ENCODE results near the gene CD58.

CD58 gene

DNA sequence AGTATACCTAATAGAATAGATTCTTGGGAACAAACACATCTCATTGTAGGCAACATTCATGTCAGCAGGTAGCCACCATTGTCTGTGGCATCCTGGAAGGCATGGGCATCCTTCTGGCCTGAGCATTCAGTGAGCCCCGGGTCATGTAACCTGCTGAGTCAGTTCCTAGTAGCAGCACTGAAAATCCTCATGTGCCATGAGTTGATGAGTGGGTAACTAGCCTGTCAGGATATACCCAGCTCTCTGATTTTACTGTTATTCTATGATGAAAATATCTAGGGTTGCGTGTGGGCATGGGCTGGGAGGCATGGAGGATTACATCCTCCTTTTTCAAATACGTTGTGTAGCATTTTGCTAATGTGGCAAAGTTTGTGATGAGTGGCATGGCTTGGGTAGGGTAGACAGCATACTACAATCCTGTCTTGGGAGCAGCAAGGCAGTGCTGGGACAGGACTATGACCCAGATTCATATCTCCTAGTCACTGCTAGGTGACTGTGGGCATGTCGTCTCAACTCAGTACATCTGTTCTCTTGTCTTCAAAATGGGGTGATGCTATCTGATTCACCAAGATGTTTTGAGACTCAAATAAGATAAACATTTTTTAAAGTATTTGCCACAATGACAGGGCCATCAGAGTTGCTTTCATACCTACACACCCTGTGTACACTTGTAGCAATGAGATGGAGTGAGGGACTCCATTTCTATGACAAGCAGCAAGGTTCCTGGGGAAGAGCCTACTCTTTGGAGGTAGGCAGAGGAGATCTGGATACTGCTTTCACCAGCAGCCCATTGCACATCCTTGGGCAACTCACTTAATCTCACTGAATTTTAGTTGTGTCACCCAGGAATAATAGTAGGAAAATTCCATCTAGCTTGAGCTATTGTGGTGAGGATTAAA, 62.5 kb downstream of the CD58 start:
- DNase-seq = no peak

DNA sequence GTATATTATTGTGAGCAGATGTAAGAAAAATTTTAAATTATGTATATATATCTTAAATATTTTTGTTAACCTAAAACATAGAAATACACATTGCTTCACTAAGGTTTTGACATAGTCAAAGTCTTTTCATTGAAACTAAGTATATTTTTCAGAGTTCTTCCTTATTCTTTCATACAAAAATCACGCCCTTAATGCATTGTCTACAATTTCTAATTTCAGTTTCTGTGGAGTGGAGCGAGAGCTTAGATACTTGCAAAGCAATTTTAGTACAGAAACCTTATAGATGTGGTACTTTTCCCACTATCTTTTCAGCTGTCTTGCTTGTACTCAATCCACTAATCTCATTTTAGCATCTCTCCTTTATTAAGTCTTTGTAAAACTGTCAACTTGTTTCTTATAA, 63.2 kb downstream of the CD58 start:
- DNase-seq = no peak

DNA sequence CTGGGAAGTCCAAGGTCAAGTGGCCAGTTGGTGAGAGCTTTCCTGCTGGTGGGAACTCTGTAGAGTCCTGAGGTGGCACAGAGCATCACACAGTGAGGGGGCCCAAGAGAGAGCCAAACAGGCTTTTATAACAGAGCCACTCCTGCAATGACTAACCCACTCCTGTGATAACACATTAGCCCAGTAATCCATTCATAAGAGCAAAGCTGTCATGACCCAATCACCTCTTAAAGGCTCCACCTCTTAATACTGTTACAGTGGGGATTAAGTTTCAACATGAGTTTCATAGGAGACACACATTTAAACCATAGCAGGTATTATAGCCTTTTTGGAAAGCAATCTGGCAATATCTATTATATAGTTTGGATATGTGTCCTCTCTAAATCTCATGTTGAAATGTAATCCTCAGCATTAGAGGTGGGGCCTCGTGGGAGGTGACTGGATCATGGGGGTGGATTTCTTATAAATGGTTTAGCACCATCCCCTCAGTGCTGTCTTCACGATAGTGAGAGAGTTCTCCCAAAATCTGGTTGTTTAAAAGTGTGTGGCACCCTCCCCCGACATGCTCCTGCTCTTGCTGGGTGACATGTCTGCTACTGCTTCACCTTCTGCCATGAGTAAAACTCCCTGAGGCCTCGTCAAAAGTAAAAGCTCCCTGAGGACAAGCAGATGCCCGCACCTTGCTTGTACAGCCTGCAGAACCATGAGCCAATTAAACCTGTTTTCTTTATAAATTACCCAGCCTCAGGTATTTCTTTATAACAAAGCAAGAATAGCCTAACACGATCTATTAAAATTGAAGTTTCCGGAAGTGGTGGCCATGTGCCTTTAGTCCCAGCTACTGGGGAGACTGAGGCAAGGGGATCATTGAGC, 64.5 kb downstream of the CD58 start:
- no peak for DNase-seq

DNA sequence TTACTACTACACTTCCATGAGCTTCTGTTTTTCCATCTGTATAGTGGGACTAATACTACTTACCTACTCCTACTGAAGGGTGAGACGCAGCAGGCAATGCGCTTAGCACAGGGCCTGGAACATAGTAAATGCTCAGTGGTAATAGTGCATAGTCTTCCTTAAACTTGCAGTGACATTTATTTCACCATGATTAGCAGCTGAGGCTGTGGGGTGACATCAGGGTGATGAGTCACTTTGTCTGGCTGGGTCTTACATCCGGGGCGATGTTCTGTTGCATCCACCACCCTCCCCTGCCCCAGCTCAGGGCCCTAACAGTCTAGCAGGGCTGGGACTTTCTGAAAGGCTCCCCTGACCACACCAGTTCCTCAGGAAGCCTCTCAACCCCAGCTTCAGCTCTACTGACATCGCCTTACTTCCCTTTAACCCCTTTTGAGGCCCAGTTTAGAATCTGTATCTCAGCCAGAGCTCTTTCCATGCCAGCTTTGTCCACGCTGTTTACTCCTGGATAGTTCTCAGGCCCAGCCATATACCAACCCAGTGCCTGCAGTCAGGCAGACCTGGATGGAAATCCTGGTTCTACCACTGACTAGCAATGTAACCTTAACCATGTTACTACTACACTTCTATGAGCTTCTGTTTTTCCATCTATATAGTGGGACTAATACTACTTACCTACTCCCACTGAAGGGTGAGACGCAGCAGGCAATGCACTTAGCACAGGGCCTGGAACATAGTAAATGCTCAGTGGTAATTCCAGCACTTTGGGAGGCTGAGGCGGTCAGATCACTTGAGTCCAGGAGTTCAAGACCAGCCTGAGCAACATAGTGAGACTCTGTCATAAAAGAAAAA, 66.3 kb downstream of the CD58 start:
- DNase-seq = no peak

DNA sequence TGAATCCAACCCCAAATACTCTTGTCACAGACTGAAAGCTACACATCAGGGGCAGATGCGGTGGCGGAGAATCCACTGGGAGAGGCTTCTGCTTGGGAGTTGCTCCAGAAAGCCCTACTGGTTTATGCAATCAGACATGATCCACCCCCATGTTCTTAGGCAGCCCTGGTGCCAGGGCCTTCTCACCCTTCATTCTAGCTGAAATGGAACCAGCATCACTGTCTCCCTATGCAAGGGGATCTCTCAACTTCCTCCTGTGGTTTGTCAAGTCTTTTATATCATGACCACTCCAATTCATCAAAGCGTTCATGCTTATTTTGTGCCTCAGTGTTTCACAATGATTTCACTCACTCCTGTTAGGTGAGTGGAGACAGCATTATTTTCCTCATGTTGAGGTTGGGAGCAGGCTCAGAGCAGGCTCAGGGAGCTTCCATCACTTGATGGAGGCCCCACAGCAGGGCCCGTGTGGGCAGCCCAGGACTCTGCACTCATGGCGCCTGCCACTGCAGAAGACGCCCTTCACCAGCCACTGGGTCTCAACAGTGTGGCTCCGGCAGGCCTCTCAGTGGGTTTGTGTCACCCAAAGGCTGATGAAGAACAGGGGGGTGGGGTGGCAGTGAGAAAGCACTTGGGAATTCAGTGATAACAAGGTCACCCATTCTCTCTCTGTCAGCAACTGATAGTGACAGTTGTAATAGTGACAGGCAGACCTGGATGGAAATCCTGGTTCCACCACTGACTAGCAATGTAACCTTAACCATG, 67.1 kb downstream of the CD58 start:
- DNase-seq = no peak

DNA sequence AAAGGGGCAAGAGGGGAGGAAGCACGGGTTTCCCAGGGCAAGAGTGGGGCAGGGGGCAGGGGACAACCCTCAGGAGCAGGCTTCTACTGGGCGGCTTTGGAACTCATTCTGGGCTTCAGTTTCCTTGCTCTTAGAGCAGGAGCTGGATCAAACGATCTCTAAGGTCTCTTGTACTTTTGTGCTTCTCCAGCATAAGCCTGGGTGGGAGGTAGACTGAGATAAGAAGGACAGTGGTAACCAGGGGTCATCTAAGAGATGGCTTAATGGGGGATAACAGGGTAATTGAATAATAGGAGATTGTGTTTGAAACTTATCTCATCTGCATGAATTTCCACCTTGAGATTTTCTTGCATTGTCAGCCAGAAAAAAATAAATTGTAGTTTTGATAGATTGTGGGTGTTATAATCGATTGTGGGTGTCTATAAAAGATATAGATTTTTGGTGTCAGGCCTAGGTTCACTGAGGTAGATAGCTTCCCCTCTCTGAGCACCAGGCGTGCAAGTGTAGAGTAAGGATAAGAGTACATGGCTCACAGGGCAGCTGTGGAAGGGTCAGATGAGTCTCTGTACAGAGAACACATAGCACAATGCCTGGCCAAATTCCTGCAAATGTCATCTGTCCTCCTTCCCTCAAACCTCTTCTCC, 68.0 kb downstream of the CD58 start:
- DNase-seq = no peak

DNA sequence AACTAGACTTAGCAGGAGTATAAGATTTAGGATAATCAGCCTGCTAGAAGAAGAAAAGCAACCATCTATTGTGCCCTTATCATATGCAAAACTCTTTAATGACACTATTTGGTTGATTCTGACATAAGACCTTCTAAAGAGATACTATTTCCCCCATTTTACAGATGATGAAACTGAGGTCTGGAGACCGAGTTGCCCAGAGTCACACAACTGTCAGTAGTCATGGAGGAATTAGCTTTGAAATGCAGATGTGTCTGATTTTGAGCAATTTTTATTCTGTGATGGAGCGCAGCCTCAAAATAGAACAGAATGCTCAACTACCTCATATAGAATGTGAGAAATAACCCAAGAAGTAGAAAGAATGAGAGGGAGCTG, 69.0 kb downstream of the CD58 start:
- DNase-seq = no peak

DNA sequence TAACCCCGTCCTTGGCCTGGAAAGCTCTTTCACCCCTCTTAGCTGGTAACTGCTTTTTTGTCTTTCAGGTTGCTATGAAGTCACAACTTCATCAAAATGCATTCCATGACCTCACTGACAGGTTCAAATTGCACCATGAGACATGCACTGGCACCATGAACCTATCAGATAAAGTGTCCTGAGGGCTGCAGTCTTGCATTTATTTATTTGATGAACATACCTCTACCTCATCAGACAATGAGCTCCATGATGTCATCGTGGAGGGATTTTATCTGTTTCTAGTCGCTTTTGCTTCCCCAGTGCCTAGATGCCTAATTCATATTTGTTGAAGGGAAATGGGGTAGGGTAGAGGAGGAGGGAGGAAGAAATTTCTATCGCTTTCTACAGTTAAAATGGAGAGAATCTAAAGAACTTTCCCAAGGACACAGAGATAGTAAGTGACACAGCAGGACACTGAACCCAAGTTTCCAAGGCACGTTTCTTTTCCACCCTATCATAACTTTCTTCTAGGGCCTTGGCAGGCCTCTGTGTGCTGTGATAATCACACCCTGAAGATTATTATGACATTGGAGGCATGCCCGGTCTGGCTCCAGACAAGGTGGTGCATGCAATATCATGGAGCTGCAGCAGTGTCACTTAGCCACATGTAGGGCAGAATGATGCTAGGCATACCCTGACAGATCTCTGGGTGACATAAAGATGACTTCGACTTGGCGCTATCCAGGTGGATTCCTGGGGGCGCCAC, 69.5 kb downstream of the CD58 start:
- no peak for DNase-seq

DNA sequence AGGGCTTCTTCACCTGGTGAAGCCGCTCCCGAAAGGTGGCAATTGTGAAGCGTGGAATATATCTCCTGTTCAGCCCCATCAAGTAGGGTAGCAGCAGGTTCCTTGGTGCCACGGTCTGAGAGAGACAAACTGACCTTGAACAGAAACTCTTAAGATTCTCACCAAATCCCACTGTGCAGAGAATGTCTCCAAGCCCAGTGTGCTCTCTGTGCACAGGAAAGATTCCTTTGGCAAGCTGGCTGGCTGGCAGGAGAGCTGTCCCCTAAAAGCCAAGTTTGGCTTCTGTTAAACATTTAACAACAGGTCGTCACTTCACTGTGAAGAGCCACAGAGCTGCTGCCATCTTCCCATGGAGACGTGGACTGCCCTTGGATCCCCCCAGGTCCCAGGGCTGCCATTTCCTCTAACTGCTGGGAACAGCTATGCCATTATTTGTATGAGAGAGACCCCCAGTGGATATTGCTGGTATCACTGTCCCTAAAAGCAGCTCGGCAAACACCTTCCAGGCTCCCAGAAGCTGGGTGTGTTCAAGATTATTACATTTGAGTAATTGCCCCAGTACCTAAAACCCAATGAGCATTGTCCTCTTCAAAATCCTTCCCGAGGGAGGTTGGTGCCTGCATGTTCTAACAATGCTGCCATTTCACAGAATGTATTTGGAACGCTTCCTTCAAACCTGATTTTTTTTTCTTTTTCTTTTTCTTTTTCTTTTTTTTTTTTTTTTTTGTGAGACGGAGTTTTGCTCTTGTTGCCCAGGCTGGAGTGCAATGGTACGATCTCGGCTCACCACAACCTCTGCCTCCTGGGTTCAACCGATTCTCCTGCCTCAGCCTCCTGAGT, 71.8 kb downstream of the CD58 start:
- peak; percentile 58 for DNase-seq

DNA sequence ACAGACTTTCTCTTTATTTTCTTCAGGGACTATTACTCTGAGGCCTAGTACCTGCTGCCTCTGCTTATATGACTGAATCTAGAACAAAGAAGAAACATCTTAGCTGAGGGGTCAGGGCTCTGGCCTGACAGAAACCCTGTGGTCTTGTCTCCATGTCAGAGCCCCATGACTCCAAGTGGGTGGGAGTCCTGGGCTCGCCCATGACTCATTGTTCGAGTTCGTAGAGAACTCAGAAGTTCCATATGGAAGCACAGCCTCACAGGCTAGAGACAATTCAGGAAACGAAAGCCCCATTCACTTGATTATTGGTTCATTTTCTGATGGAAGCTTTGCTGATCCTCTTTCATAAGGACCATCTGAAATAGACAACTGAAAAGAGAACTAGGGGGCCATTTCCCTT, 73.2 kb downstream of the CD58 start:
- DNase-seq = no peak

DNA sequence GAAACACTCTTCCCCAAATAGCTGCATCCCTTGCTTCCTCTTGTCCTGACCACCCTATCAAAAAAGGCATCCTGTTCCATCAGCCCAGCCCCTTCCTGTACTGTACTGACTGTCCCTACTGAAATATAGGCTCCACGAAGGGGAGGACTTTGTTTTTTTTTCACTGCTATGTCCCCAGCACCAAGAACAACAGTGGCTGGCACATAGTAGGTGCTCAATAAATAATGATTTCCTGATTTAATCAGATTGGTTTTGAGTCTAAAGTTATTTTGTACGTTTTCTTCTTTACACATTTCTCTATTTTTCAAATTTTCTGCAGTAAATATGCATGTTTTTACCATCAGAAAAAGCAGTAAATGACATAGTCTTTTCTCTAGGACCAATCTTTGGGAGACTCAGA, 73.9 kb downstream of the CD58 start:
- DNase-seq = no peak

DNA sequence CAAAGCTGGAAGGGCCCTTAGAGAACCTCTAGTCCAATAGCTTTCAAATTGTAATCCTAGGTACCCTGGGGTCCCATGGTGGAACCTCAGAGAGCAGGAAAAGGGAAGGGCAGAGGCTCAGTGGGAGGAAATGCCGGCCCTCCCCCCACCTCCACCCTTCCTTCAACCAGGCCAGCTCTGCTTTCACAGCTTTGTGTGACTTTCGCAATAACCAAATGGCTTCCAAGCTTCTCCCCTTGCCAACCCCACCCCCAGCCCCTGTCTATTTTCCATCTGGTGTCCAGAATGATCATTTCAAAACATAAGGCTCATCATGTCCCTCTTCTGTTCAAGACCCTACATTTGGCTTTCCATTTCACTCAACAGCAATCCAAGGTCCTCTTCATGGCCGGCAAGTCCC, 74.4 kb downstream of the CD58 start:
- no peak for DNase-seq

DNA sequence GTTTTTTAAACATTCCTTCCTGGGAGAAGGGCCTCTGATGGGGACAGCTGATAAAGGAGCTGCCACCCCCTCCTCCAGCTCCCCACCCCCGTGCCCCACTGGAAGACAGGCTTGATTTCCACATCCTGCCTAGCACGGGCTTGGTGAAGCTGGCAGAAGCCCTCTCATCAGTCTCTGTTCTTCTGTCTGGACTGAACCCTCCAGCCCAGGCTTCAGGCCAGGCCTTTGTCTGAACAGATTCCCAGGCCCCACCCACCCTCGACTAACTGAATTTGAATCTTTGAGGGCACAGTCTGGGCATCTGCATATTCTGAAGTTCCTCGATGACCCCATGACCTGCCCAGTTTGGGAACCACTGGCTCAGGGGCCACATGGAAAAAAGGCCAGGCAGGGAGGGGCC, 75.3 kb downstream of the CD58 start:
- no peak for DNase-seq

DNA sequence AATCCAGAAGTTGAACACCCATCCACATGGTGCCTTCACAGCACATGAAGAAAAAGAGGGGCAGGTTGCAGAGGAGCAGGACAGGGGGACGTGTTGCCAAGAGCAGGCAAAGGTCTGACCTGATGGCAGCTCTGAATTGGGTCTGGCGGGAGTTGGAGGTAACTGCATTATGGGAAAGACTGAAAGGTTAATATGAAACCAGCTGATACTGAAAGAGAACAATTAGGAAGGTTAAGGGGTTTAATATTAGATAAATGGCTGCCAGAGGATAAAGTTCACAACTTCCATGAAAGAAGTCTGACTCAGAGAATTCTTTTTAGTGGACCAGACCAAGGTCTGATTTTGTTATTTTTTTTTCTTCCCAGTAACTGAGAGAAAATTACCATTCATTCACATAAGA, 76.1 kb downstream of the CD58 start:
- no peak for DNase-seq

DNA sequence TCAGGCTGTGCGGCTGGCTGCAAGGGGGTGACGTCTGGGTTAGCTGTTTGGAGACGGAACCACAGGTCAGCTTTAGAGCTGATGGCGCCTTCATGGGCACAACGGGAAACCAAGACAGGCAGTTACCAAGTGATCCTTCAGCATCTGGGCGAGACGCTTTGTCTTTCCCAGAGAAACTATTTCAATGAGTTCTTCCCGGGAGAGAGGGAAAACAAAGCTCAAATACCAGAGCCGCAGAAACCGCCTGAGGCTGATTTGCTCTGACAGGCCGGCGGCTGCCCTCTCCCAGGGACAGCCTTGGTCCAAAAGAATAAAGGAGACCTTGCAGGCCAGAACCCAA, 76.5 kb downstream of the CD58 start:
- no peak for DNase-seq

DNA sequence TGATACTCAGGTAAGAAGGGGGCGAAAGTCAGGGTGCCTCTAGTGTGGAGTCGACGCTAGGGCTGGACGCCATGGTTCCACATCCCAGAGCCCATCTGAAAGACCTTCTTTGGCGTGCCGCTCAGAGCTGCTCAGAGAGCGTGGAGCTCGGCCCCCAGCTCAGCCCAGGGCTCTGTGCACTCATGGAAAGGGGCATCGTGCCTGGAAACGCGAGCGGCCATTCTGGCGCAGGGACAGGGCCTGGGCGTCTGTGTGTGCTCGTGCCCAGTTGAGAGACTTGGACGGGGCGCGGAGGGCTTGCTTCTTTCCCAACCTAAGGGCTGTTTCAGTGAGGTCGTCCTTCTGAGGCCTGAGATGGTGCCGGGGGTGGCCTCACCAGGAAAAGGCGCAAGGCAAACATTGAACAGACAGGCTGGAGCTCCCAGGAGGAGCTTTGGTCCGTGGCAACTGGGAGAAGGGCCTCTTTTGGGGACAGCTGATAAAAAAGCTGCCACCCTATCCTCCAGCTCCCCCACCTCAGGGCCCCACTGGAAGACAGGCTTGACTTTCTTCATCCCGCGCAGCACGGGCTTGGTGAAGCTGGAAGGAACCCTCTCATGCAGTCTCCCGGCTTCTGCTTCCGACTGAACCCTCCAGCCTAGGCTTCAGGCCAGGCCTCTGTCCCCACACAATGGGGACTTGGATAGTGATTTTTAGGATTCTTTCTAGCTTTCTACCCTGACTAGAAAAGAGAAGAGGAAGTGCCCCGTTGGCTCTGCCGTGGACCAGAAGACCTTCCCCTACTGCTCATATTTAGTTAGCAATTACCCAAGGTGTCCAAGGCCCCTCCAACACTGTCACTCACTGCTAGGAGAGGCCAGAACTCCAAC, 77.1 kb downstream of the CD58 start:
- DNase-seq = no peak

DNA sequence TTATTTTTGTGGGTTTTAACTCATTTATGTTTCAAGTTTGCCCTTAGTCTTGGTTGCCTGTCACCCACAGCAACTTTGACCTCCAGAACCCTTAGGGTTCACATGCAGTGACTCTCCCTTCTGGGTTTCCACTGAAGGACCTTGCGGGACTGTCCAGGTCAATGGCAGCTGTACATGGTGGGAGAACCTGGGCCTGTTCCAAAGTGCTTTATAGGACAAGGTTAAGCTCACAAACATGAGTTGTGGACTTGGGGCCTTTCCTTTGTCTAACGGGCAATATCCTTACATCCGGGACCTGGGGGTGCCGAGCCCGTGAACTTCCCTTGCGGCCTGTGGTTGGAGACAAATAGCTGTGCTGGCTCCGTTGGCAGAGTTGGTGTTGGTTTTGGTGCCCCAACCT, 77.8 kb downstream of the CD58 start:
- no peak for DNase-seq

DNA sequence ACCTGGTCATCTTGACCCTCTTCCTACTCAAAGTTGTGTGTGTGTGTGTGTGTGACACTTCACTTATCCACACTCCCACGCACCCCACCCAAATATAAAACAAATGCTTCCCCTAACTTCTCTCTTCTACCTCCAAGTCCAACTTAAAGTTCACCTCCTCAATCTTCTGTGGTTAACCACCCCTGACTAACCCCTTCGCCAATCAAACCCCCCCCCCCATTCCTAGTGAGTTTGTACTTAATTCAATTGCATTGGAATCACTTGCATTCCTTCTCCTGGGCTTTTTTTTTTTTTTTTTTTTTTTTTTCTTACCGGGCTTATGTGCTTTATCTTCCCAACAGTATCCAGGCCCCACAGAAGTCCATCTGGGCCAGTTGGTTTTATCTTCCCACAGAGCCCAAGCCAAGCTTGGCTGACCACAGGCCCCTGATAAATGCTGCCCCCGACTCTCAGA, 78.4 kb downstream of the CD58 start:
- no peak for DNase-seq

DNA sequence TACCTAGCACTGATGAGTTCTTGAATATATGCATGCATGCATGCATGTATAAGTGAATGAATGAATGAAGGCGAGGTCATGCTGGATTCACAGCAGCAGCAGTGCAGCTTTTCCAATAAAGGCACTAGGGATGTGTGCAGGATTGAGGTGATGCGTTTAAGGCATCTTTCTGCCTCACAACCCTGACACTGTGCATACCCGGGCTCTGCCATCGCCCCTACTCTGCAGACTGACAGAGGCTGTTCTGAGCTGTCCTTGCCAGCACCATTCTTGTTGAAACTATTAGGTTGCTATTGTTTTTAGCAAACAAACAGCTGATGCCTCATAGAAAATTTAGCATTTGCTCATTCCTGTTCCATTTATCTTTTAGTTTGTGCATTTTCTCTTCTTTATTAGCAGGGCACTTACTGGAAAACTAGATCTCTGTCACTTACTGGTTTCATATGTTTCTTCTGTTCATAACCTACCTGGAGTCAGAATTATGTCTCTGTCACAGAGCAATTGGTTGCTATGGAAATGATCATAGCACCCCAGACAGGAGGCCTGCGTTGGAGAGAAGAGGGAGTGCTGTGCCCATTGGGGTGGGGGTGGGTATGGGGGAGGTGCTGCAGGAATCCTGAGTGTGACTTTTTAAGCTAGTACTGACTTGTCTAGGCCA, 79.0 kb downstream of the CD58 start:
- DNase-seq = no peak

Measured in NCI-H2107 (cell line).